GM12892 (cell line): ENCODE measurements around the gene SHROOM3.

Experiments
- DNase-seq: peaks from one replicate; pipeline ENCODE4 v3.0.0; 2011; ENCODE audit not compliant: insufficient read length
- FAIRE-seq: peaks from 2 replicates; lab custom pipeline; 2011; peaks lifted over from hg19 to GRCh38; lab: Jason Lieb, UNC
- POLR2A ChIP-seq: IDR thresholded peaks from 2 replicates; pipeline ENCODE4 v1.6.1; 2011; ENCODE audit warnings: low read depth, low read length, control low read depth
- POLR2AphosphoS5 ChIP-seq: IDR thresholded peaks from 2 replicates; pipeline ENCODE4 v1.6.1; 2011; ENCODE audit warnings: low read depth, low read length, control low read depth
- TAF1 ChIP-seq: IDR thresholded peaks from 2 replicates; pipeline ENCODE4 v1.6.1; 2011; ENCODE audit warnings: low read depth, mild to moderate bottlenecking, control low read depth, low read length, borderline replicate concordance

The SHROOM3 gene

GRCh38 chr4:76698141-76698540 lies 263.1 kb downstream of the SHROOM3 start:
- no peak for FAIRE-seq
- TF ChIP-seq POLR2AphosphoS5 (no peak), TAF1 (no peak), POLR2A (no peak)

DNA sequence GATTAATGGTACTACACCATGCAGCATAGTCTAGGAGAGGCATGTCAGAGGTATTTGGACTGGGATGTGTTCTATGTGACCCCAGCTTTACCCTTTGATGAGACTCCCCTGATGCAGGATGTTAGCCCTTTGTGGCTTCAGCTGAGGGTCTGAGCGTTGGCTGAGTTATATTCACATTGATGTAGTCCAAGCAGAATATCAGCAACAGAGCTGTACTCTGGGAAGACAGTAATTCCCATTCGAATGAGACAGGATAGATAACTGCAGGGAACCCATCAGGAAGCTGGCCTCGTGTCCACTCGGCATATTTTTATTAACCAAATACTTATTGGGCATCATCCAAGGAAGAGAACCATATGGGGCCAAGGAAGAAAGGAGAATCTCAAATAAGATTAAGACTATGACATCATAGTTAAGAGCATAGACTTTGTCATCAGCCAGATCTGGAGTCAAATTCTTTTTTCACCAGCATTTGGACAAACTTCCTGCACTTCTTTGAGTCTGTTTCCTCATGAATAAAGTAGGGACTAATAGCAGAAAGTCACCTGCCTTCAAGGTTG lies 264.8 kb downstream of the SHROOM3 start:
- TF ChIP-seq POLR2AphosphoS5 (no peak), TAF1 (no peak), POLR2A (no peak)
- DNase-seq (no peak), FAIRE-seq (no peak)

More at GRCh38 chr4:76698141-76698540, 263.1 kb downstream of the SHROOM3 start:
- DNase-seq = no peak

- DNase-seq (no peak), FAIRE-seq (no peak)
- TF ChIP-seq POLR2AphosphoS5 (no peak), TAF1 (no peak), POLR2A (no peak)
Measured at GRCh38 chr4:76702440-76703122, 267.6 kb downstream of the SHROOM3 start.

- no peak for TF ChIP-seq POLR2AphosphoS5
- no peak for TF ChIP-seq TAF1
- TF ChIP-seq POLR2A = no peak
- FAIRE-seq (no peak), DNase-seq (no peak)
Measured at GRCh38 chr4:76703123-76703490, 268.1 kb downstream of the SHROOM3 start.

- TF ChIP-seq POLR2AphosphoS5 = no peak
- TF ChIP-seq POLR2A = no peak
- FAIRE-seq = no peak
- DNase-seq = no peak
Measured at GRCh38 chr4:76703676-76704075, 268.6 kb downstream of the SHROOM3 start.

DNA sequence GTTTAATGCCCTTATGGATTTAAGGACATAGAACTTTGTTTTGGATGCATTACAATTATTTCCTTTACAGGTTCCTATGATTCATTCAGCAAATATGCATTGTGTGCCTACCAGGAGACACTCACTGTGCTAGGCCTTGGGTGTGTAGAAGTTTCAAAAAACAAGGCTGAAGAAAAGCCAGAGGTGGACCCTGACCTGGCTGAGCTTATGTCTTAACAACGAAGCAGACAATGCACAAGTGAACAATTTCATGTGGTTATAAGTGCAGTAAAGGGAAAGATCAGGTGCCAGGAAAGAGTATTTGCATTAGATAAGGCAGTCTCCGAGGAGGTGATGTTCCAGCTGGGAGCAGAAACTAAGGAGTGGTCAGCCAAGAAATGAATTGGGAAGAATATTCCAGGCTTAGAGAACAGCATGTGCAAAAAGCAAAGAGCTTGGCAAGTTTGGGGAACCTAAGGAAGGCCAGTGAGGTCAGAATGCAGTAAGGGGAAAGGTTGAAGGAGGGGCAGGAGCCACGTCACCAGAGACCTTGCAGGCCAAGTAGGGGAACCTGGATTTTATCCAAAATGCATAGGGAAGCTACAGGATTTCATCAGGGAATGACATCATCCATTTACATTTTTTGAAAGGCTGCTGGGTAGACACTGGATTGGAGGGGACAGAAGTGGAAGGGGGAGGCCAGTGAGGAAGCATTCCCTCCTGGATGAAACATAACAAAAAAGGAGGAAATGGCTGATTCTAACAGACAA lies 269.3 kb downstream of the SHROOM3 start:
- DNase-seq (no peak), FAIRE-seq (no peak)

GRCh38 chr4:76705472-76705871 lies 270.4 kb downstream of the SHROOM3 start:
- TF ChIP-seq POLR2AphosphoS5 (no peak), POLR2A (no peak), TAF1 (no peak)
- no peak for FAIRE-seq
- DNase-seq = no peak

More for the DNA sequence above, 269.3 kb downstream of the SHROOM3 start:
- TF ChIP-seq POLR2AphosphoS5 (no peak), POLR2A (no peak), TAF1 (no peak)

DNA sequence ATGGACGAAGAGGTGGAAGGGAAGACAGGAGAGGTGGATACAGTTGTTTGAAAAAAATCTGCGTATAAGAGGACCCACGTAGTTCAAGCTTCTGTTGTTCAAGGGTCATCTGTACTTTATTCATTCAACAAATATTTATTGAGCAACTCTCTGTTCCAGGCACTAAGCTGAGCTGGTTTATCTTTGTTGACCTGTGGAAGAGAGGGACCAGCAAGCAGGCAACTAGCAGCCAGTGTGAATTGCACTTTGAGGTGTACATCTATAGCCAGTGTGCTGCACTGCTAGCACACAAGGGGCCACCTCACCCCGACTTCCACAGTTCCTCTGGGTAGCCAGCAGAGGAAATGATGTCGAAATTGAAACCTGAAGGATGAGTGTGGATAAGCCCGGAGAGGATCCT lies 271.6 kb downstream of the SHROOM3 start:
- FAIRE-seq = no peak
- DNase-seq = no peak
- TF ChIP-seq TAF1 = no peak
- TF ChIP-seq POLR2AphosphoS5 = no peak
- no peak for TF ChIP-seq POLR2A

DNA sequence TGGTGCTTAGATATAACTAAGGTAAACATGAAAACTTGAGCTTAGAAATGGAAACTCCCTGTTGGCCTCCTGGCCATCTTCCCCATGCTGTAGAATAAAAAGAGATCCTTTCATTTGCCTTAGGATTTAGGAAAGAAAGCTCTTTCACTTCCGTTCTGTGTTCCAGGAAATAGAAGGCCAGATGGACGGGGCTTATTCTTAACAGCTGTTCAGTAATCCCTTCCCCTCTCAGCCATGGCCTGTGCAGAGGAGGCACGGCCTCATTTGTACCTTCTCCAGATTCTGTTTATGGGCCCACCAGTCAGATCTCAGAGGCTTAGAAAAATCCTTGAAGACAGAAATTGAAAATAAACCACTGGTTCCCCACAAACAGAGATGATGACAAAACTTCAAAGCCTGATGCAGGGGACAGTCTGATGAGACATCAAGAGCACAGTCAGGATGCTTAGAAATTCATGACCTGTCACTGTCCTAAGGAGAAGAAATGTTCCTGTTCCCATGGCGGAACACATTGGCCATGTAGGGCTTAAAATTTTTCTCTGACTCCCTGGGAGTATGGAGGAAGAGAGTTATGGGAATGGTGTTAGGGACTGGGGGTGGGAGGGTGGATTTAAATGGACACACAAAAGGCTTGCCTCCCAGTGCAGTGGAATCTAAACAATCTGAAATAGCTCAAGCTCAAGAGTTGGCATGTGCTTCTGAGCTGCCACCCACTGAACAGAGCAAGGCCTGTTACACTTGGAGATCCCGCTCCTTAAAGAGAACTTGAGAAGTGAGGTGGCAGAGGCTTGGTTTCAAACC lies 274.1 kb downstream of the SHROOM3 start:
- DNase-seq = no peak
- TF ChIP-seq POLR2AphosphoS5 (no peak), POLR2A (no peak), TAF1 (no peak)
- FAIRE-seq = no peak

- no peak for TF ChIP-seq POLR2AphosphoS5
- no peak for TF ChIP-seq POLR2A
- TF ChIP-seq TAF1 = no peak
- FAIRE-seq (no peak), DNase-seq (no peak)
Measured at GRCh38 chr4:76709772-76710090, 274.7 kb downstream of the SHROOM3 start.

DNA sequence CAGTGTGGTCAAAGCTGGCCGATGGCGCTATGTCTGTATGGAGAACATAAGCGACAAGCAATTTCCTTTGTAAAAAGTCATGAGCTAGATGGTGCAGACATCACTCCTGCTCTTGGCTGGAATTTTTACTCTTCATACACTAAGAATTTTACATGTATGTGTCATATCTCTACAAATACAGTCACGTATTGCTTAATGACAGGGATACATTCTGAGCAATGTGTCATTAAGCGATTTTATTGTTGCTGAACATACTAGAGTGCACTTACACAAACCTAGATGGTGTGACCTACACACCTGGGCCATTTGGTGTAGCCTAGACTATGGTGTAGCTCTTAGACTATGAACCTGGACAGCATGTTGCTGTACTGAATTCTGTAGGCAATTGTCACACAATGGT lies 277.5 kb downstream of the SHROOM3 start:
- TF ChIP-seq TAF1 (no peak), POLR2A (no peak), POLR2AphosphoS5 (no peak)
- peak; percentile 14 for FAIRE-seq

GRCh38 chr4:76714226-76714625 lies 279.2 kb downstream of the SHROOM3 start:
- no peak for FAIRE-seq
- TF ChIP-seq TAF1 = no peak
- TF ChIP-seq POLR2AphosphoS5 = no peak
- no peak for TF ChIP-seq POLR2A
- DNase-seq = no peak

More for the DNA sequence above, 277.5 kb downstream of the SHROOM3 start:
- DNase-seq = no peak
